DOHH2 (cell line): ENCODE results near the gene DRGX.

Source experiments
- H3F3A ChIP-seq: fragments of 200-600 bp; sonication (generic), shearing (Covaris generic); 2 replicates; pipeline ENCODE4 v1.6.0; 2016; ENCODE audit warnings: antibody characterized with exemption, mild to moderate bottlenecking; ENCODE audit not compliant: control insufficient read depth, insufficient read depth
- H3K27ac ChIP-seq: fragments of 200-600 bp; sonication (generic); 2 replicates; pipeline ENCODE4 v1.5.1; 2014; ENCODE audit warnings: low read depth, mild to moderate bottlenecking, low read length, moderate library complexity
- H3K27me3 ChIP-seq: fragments of 200-600 bp; sonication (generic); 2 replicates; pipeline ENCODE4 v1.6.1; 2014; ENCODE audit warnings: mild to moderate bottlenecking, low read length, mixed read lengths; ENCODE audit not compliant: control insufficient read depth
- H3K36me3 ChIP-seq: fragments of 200-600 bp; sonication (generic); 2 replicates; pipeline ENCODE4 v1.6.1; 2014; ENCODE audit warnings: mild to moderate bottlenecking, low read length, moderate library complexity, mixed read lengths; ENCODE audit not compliant: control insufficient read depth
- H3K4me1 ChIP-seq: fragments of 200-600 bp; sonication (generic); 2 replicates; pipeline ENCODE4 v1.6.1; 2014; ENCODE audit warnings: mild to moderate bottlenecking, low read length, mixed read lengths; ENCODE audit not compliant: control insufficient read depth
- H3K4me2 ChIP-seq: fragments of 200-600 bp; sonication (generic); 2 replicates; pipeline ENCODE4 v1.6.0; 2014; ENCODE audit warnings: mild to moderate bottlenecking, low read length, moderate library complexity
- H3K4me3 ChIP-seq: fragments of 200-600 bp; sonication (generic); 2 replicates; pipeline ENCODE4 v1.5.1; 2014; ENCODE audit warnings: mild to moderate bottlenecking, low read length, mixed read lengths
- H3K79me2 ChIP-seq: fragments of 200-600 bp; sonication (generic); 2 replicates; pipeline ENCODE4 v1.6.1; 2014; ENCODE audit warnings: mild to moderate bottlenecking, low read length, mixed read lengths; ENCODE audit not compliant: control insufficient read depth
- H3K9me2 ChIP-seq: fragments of 200-600 bp; sonication (generic); replicated peaks from 2 replicates; pipeline ENCODE4 v1.6.1; 2014; ENCODE audit warnings: mild to moderate bottlenecking, low read length, mixed read lengths; ENCODE audit not compliant: control insufficient read depth
- H3K9me3 ChIP-seq: fragments of 200-600 bp; sonication (generic); 2 replicates; pipeline ENCODE4 v1.6.1; 2014; ENCODE audit warnings: antibody characterized with exemption, low read length, mixed read lengths; ENCODE audit not compliant: control insufficient read depth, insufficient read depth
- H4K20me1 ChIP-seq: fragments of 200-600 bp; sonication (generic); 2 replicates; pipeline ENCODE4 v1.6.0; 2014; ENCODE audit warnings: low read depth, mild to moderate bottlenecking, antibody characterized with exemption, low read length, moderate library complexity; ENCODE audit not compliant: control insufficient read depth, insufficient read depth
- CTCF ChIP-seq: fragments of 200-600 bp; sonication (generic); IDR thresholded peaks from one replicate; pipeline ENCODE4 v1.5.1; 2014; ENCODE audit warnings: antibody characterized with exemption, mild to moderate bottlenecking, low read depth, low read length; ENCODE audit not compliant: poor library complexity, severe bottlenecking
- EZH2phosphoT487 ChIP-seq: fragments of 200-600 bp; sonication (generic); IDR thresholded peaks from 2 replicates; pipeline ENCODE4 v1.6.1; 2017; ENCODE audit warnings: borderline replicate concordance, mild to moderate bottlenecking, antibody characterized with exemption, low read length, moderate library complexity, mixed read lengths

DRGX gene

DNA sequence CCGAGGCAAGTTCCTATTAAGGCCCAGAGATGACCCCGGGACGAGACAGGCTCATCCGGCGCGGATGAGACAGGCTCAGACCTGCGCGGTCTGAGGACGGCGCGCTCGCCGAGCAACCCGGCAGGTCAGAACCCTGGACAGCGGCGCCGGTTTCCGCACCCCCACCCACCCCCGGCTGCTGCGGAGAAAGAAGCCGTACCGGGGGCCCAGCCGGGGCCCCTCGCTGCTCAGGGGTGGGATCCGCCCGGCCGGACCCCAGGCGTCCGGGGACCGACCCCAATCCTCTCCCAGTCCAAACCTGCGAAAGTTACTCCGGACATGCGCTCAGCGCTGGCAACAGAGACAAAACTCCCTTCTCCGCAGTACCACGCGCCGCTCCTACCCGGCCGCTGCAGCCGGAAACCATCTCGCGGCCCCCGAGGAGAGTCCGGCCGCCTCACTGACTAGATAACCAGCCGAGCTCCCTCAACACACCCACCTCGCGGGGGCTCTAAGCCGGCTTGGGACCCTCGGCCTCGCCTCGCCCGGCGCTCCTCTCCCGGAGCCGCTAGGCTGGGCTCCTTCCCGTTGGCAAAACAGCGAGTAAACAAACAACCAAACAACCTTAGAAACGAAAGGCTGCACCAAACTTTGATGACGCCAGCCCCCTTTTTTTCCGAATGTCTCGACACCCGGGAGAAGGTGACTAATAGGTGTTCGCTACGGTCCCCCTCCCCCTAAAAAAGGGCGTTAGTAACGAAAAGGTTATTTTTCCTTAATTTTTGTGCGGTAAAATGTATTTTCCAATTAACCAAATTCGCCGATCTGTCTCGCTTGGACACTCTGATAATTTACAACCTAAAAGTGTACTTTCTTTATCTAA lies 2.3 kb upstream of the DRGX start:
- H3F3A ChIP-seq, result no peaks in the 10 kb centered on the region
- H3K79me2 ChIP-seq, result no peaks in the 10 kb centered on the region
- H3K9me3 ChIP-seq, result no peaks in the 10 kb centered on the region
- no peak overlapping the region for H3K4me3 ChIP-seq
- H3K36me3 ChIP-seq, result no peaks in the 10 kb centered on the region
- H3K27ac ChIP-seq, result no peak overlapping the region
- H3K4me1 ChIP-seq, result no peaks in the 10 kb centered on the region
- H3K27me3 ChIP-seq, result peaks cover 46% of the 10 kb centered on the region
- no peaks in the 10 kb centered on the region for H4K20me1 ChIP-seq
- H3K9me2 ChIP-seq, result no peaks in the 10 kb centered on the region
- H3K4me2 ChIP-seq, result no peak overlapping the region
- TF ChIP-seq EZH2phosphoT487, result no peak
- TF ChIP-seq CTCF, result no peak

DNA sequence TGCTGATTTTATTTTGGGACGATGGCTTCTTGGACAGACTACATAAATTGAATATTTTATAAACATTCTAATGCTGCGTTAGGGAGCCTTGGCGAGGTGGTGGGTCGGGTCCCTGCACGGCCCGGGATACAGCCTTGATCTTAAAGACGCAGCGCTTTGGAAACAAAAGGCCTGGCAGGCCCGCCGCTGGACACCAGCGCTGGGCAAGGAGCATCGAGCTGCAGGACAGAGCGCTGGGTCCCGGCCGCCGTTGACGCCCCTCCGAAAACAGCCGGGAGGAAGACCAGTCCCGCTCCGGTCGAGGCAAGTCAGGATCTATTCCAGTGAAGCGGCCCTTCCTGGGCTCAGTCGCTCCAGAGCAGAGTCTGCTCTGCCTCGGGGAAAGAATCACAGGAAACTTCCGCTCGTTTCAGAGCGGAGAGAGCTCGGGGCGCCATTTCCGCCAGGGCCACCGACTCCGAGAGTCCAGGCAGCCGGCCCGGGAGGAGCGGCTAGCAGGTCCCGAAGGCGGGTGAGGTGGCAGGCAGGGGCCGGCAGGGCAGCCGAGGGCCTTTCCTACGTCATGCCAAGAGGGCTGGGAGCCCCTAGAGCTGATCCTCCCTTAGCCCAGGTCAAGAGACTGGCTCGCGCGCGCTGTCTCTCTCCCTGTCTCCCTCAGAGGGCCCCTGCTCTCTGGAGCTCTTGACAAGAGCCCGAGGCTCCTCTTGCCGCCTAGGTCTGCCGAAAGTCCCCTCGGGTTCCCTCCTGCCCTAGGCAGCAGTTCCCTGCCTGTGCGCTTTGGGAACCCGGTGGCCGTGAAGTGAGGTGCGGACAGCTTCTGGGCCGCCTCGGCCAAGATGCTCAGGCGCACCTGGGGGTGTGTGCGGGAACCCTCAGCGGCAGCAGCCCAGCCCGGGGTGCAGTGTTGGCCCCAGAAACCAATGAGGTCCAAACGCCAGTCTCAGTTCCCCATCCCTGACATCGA lies 1.4 kb upstream of the DRGX start:
- H3K36me3 ChIP-seq, result no peaks in the 10 kb centered on the region
- H3K79me2 ChIP-seq, result no peaks in the 10 kb centered on the region
- no peaks in the 10 kb centered on the region for H3F3A ChIP-seq
- TF ChIP-seq CTCF (no peak), EZH2phosphoT487 (no peak)
- H3K27ac ChIP-seq, result no peak overlapping the region
- peaks cover 52% of the 10 kb centered on the region for H3K27me3 ChIP-seq
- no peak overlapping the region for H3K4me3 ChIP-seq
- no peaks in the 10 kb centered on the region for H3K4me1 ChIP-seq
- no peaks in the 10 kb centered on the region for H4K20me1 ChIP-seq
- H3K4me2 ChIP-seq, result no peak overlapping the region
- H3K9me3 ChIP-seq, result no peaks in the 10 kb centered on the region
- H3K9me2 ChIP-seq, result no peaks in the 10 kb centered on the region

DNA sequence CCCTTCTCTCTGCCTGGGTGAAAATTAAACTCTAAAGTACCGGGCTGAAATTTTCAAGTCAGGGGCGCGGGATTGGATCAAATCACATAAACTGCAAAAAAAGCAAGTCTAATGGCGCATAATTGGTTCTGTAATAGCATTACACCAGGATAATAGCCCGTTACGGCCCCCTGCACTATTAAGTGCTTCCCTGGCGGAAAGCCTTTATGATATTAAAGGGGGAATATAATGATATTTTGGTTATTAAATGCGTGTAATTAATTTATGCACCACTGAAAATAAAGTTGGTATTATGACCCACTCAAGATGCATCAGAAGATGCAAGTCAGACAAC lies 744 bp upstream of the DRGX start:
- Histone ChIP-seq H3K4me2 (no peak overlapping the region), H3K27me3 (peaks cover 56% of the 10 kb centered on the region), H3K4me3 (no peak overlapping the region), H3K36me3 (no peaks in the 10 kb centered on the region), H3K4me1 (no peaks in the 10 kb centered on the region), H3K9me3 (no peaks in the 10 kb centered on the region), H3K9me2 (no peaks in the 10 kb centered on the region), H3F3A (no peaks in the 10 kb centered on the region), H3K27ac (no peak overlapping the region), H3K79me2 (no peaks in the 10 kb centered on the region), H4K20me1 (no peaks in the 10 kb centered on the region)
- no peak for TF ChIP-seq EZH2phosphoT487
- no peak for TF ChIP-seq CTCF
